ENCODE data around the gene SYTL3.
"Not testable (repeated sequence)": the region's sequence is repeated elsewhere in the genome, so short reads cannot be mapped to it uniquely, and the experiment has no call there.

SYTL3 gene, protein sequence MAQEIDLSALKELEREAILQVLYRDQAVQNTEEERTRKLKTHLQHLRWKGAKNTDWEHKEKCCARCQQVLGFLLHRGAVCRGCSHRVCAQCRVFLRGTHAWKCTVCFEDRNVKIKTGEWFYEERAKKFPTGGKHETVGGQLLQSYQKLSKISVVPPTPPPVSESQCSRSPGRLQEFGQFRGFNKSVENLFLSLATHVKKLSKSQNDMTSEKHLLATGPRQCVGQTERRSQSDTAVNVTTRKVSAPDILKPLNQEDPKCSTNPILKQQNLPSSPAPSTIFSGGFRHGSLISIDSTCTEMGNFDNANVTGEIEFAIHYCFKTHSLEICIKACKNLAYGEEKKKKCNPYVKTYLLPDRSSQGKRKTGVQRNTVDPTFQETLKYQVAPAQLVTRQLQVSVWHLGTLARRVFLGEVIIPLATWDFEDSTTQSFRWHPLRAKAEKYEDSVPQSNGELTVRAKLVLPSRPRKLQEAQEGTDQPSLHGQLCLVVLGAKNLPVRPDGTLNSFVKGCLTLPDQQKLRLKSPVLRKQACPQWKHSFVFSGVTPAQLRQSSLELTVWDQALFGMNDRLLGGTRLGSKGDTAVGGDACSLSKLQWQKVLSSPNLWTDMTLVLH

DNA sequence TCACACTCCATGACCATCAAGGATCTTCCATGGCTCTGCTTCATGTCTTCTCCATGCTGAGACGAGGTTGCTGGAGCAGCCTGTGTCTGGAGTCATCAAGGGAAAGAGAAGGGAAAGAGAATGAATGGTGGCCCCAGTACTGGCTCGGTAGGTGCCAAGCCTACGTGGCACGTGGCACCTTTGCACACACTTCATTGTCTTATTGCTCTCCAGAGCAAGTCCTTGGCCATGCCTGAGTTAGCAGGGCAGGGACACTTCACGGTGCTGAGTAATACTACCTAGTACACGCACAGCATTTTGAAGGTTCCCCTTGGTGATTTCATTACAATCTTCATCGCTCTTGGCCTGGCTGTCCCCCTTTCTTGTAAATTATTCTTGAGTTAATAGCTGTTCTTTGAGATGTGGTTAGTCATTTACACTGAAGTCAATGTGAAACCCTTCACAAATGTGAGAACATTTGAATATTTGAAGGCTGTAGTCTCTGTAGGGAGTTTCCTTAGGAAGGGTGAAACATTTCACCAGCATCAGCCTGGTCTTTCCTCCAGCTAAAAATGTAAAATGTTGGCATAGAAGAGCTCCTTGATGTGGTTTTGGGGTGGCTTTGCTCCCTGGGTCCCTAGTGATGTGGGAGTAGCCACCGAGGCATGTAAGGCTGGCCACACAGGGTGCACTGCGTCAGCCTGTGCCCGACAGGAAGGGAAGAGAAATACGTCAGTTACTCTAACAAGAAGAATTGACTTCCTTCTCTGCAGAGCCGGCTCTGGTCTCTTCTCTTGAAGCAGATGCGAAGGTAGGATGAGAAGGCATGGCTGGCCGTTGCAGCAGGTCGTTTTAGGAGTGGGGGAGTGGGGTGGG lies at the start of gene SYTL3:
Gene SYTL3, plus strand, starts transcription at position 766 of the 855 bp plus-strand sequence. CDS start 13,215 bp downstream, outside the sequence.
- DNase-seq = no peak

DNA sequence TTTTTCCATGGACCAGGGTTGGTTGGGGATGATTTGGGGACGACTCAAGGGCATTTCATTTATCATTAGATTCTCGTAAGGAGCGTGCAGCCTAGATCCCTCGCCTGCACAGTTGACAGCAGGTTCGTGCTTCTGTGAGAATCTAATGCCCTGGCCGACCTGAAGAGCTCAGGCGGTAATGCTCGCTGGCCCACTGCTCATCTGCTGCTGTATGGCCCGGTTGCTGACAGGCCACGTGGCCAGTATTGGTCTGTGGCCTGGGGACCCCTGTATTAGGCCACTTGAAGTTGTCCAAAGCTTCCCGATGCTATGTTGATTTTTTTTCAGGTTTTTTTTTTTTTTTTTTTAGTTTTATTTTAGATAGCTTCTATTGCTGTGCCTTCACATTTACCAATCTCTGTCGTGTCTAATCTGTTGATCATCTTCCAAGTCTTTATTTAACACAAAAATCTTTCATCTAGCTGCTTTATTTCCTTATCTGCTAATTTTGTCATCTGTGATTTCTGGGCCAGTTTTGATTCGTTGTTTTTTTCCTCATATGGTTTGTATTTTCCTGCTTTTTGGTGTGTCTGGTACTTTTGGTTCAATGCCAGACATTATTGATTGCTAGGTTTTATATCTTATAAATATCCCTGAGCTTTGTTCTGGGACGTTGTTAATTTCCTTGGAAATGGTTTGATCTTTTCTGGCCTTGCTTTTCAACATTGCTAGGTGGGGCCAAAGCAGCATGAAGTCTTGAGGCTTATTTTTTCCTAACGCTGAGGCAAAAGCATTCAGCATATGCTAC lies 46.4 kb upstream of the SYTL3 start:
- DNase-seq = no peak

DNA sequence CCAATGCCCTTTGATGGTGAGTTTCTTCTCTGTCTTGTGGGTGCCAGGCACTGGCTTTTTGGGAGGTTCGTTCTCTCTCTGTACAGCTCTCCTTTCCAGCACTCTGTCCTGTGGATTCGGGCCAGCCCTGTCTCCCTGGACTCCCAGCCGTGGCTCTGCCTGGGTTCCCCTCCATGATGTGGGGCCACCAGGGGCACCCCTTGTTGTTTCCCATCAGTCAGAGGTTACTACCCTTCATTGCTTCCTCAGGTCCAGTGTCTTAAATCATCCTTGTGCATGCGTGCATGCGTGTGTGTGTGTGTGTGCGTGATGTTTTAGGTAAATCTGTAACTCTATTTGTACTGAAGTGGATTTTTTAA lies 45.8 kb upstream of the SYTL3 start:
- no peak for DNase-seq

DNA sequence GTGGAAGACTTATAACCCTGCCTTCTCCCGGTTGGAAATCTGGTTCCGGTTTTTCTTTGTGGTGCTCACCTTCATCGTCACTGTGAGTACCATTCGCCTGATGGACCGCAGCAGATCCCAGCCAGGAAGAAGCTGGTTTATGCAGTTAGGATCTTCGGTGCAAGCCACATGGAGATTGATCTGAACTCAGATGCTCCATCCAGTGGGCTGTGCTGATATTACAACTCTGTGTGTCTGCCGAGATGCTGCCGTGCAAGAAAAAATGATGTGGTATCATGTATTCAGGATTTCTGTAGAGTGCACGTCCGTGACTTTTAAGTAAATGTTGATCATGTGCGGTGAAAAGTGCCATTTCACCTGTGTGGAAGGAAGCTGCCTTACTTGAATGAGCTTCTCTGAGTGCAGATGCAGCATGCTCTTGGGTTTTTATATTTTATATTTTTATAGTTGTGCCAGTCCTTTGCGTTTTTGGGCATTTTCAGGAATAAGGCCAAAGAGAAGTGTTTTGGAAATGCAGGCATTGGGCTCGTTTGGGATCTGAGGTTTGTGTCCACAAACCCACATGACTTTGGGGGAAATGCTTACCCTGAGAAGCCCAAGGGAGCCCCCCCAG lies 44.5 kb upstream of the SYTL3 start:
- DNase-seq = no peak

DNA sequence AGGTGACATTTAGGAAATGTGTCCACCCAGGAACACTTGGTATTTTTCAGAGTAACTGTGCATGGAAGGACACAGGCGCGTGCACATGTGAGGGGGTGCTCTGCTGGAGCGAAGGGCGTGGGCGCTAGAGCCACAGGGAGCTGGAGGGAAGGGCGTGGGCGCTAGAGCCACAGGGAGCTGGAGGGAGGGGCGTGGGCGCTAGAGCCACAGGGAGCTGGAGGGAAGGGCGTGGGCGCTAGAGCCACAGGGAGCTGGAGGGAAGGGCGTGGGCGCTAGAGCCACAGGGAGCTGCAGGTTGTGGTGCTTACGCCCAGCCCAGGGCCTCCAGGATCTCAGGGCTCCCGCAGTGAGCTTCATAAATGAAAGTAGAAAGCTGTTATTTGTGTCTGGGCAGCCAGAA lies 43.8 kb upstream of the SYTL3 start:
- not testable (repeated sequence) for DNase-seq

DNA sequence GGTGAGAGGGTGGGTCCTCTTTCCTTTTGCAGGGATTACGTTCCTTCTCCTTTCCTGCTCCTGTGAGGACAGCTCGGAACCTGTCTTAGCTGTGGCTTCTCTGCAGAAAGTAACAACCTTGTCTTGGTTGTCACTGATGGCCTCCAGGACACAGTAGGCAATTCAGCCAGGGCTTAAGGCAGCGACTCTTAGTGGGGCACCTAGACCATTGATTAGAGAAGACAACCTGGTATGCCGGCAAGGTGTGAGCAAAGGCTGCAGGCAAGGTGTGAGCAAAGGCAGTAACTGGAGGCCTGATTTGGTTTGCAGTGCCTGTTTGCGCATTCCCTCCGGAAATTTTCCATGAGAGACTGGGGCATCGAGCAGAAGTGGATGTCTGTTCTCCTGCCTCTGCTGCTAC lies 42.9 kb upstream of the SYTL3 start:
- no peak for DNase-seq

DNA sequence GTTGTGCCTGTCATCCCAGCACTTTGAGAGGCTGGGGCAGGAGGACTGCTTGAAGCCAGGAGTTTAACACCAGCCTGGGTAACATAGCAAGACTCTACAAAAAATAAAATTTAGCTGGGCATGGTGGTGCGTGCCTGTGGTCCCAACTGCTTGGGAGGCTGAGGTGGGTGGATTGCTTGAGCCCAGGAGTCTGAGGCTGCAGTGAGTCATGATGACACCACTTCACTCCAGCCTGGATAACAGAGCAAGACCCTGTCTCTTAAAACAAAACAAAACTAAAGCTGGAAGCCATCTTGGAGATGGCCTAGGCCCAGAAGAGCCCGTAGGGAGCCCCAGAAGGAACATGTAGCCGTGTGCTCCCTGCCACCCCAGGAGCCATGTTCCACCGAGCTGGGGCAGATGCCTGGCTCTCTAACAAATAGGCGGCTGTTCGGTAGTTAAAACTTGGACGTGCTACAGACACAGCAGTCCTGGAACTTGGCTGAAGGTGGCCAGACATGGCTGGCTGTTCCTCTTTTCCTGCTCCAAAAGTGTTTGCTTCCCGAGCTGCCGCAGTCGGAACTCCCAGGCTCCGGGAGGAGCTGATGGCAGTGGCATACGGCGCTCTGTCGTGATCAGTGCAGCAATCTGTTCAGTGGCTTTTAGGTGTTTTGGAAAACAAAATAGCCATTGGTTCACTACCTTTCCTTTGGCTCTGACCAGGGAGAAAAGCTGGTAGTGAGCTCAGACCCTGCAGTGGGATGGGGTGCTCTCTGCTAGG lies 42.3 kb upstream of the SYTL3 start:
- DNase-seq = no peak

DNA sequence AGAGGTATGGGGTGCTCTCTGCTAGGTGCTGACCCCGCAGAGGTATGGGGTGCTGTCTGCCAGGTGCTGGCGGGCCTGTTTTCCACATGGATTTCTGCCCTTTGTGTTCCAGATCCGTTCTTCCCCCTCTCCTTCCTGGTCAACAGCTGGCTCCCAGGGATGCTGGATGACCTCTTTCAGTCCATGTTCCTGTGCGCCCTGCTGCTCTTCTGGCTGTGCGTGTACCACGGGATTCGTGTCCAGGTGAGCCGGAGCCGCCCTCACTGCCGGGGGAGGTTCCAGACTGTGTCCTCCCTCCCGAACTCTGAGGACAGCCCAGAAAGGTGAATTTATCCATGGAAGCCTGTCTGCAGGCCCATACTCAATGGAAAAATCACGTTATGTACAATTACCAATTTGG lies 41.6 kb upstream of the SYTL3 start:
- no peak for DNase-seq

DNA sequence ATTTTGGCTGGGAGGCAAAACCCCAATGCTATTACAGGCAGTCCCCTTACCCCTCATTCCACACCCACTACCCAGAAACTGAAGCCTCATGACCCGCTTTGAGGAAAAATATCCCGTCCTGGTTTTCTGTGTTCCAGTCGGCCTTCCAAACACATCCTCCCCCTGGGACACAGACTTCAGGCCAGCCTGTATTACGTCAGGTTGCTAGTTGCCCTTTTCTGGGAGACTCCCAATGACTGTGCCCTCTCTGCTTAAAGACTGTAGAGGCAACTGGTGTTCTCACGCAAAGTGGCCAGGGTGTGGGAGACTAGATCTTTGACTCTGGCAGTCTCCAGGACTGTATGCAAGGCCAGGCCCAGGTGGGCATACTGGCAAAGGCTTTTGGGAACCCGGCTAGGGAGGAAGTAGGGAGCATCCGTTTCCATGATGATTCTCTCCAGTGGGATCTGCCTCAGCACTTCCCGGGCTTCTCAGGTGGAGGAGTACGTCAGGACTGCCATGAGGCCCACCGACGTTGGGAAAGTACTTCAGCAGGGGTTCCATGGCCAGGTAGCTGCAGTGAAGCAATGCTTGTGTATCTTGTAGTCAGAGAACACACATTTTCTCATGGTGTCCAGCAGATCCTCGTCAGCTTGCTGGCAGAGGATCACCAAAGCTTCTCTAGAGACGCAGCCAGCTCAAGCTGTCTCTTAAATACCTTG lies 40.2 kb upstream of the SYTL3 start:
- DNase-seq = no peak

DNA sequence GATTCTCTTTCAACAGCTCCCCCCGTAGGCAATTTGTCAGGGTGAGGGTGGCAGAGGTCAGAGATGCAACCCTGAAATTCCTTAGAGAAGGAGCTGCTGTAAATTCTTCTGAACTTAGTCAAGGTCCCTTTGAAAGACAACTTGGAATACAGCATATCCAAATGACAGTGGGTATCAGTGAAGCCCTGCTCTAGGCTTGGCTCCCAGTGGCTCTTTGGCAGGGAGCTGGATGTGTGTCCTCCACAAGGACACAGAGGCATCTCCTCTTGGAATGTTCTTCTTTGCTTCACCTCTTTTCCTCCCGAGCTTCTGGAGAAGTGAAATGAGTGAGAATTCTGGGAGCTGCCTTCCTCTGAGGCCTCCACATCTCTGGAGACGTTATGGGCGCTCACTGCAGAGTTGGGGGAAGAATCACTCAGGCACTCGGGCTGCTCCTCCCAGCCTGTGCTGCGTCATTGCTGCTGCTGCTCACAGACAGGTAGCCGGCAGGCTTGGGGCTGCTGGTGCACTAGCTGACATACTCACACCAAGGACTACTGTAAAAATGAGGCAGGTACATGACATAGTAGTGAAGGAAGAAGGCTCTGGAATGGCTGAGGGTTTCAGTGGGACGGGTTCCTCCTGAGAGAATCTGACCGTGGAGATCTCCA lies 39.4 kb upstream of the SYTL3 start:
- no peak for DNase-seq

DNA sequence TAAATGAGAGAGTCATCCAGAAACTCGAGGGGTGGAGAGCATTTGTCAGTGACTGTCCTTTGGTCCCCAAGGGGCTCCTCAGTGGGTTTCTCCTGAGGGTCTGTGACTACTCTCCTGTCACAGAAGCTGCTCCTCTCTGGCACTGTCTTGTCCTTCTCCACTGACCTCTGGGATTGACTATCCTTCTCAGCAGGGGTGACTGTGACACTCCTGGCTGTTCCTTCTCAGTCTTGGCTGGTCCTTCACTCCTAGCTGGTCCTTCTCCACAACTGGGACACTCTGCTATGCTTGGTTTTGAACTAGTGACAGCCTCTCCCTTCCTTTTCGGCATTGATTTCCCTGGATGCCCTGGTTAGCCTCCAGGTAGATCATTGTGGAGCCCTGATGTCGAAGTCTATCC lies 38.8 kb upstream of the SYTL3 start:
- DNase-seq = no peak

DNA sequence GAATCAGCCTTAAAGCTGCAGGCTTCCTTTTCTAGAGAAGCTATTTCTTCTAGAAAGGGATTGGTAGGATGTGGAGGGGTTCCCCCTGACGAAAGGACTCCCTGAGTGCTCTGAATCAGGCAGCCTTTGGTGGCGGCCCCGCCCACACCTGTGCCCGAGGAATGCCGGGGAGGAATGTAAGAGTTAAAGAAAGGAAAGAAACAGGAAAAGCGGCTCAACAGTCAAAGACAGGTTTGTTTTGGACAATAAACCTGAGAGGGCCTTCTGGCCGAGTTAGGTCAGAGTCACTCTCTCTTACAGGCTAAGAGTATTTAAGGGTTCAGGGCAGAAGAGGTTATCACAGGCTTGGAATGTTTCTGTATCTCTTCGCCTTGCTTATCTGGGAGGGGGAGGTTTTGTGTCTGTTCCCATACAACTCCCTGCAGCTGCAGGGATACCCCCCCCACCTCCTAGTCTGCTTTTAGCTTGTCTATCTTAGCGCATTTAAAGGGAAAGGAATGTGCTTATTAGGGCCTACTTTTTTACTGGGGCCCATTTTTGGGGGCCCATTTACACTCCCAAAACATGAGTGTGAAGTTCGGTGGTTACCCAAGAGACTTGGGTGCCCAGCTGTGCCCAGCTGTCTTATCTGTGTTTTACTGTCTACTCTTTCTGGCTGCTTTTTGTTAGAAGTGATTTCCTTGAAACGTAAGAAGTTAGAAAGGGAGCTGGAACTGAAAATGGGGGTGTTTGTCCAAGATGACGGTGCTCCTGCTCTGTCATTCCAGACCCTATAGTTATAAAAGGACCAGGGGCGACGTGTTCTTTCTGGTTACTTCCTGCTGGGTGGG lies 38.1 kb upstream of the SYTL3 start:
- DNase-seq = no peak

DNA sequence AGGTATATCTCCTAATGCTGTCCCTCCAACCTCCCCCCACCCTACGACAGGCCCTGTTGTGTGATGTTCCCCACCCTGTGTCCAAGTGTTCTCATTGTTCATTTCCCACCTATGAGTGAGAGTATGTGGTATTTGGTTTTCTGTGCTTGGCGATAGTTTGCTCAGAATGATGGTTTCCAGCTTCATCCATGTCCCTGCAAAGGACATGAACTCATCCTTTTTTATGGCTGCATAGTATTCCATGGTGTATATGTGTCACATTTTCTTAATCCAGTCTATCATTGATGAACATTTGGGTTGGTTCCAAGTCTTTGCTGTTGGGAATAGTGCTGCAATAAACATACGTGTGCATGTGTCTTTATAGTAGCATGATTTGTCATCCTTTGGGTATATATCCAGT lies 35.2 kb upstream of the SYTL3 start:
- not testable (repeated sequence) for DNase-seq

DNA sequence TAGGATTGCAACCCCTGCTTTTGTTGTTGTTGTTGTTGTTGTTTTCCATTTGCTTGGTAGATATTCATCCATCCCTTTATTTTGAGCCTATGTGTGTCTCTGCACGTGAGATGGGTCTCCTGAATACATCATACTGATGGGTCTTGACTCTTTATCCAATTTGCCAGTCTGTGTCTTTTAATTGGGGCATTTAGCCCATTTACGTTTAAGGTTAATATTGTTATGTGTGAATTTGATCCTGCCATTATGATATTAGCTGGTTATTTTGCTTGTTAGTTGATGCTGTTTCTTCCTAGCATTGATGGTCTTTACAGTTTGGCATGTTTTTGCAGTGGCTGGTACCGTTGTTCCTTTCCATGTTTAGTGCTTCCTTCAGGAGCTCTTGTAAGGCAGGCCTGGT lies 31.6 kb upstream of the SYTL3 start:
- not testable (repeated sequence) for DNase-seq

DNA sequence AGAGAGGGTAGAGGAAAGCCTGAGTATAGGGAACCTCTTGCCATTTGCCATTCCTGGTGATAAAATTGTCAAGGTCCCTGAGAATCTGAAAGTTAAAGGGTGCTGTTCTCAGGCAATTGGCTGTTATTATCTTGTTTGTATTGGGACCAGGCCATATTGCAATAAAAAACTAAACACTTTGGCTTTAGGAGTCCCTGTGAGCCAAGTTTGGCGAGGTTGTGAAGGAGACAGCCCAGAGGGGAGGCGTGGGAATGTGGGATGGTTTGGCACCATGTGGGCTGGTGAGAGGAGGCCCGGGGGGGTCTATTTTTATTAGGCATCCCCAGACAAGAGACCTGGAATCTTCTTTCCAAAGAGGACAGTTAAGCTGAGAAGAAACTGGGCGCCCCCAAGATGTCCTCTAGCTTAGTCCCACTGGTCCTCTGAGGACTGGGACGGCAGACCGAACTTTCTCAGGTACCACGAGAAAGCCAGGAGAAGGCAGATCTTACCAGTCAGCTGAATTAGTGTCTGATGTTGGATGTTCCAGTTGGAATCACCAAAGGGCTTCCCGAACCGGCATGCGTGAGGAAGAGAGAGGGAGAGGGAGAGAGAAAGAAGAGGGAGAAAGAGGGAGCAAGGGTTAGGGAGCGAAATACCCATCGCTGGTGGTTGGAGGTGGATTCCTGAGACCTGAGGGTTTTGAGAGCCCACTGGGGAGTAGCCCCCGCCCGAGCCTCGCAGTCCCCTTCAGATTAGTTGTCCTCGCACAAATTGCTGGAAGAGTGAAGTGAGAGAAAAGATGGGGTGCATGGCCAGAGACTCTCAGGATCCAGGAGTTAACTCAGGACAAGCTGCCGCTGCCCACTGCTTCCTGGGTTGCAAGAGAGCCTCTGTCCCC lies 29.7 kb upstream of the SYTL3 start:
- DNase-seq = no peak

DNA sequence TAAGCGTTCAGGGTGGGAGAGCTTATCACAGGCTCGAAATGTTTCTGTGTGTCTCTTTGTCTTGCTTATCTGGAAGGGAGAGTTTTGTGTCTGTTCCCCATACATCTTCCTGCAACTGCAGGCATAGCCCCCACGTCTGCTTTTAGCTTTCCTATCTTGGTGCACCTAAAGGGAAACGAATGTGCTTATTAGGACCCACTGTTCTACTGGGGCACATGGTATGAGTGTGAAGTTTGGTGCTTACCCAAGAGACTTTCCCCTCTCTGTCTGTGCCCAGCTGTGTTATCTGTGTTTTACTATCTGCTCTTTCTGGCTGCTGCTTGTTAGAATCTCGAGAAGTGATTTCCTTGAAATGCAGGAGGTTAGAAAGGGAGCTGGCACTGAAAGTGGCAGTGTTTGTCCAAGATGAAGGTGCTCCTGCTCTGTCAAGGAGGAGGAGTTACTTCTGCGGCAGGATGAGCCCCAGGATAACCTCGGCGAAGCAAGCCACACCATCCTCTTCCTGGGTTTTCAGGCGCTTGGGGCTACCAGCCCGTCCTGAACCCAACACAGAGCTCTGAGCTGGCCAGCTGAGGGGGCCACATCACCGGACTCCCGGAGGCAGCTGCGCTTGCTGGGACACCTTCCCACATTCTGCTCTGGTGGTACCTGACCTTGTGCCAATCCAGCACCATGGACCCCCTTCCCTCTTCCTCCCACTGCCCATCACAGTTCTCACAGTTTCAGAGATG lies 28.7 kb upstream of the SYTL3 start:
- DNase-seq = no peak

DNA sequence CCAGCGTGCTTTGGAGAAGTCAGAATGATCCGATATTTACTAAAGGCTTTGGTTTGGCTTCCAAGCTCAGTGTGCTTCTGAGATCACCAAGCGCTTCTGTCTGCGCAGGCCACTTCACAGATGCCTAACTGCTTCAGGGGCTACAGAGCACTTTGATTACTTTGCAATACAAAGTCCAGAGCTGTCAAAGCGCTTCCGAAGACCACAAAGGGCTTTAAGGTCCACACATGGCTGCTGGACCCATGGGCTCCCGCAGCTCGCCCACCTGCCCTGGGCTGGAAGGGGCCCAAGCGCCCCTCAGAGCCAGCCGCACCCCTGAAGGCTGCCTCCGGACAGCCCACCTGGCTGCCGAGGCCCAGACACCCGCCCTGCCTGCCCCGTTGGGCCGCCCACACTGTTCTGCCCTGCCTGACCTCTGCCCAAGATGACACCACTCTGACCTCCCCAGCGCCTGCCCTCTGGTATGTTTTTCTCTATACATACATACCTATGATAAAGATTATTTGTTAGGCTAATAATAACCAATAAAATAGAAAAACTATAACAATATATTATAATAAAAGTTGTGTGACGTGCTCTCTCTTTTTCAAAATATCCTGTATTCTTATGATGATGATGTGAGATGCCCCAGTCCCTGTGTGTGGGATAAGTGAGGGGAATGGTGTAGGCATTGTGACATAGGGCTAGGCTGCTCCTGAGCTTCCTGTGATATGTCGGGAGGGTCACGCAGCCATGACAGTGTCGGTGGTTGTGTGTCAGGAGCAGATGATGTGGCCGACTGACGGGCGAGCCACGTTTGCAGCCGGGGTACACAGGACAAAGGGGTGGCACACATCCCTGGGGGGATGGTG lies 27.9 kb upstream of the SYTL3 start:
- DNase-seq = no peak

Data from NCI-H1436 treated with DMSO at 0.1 percent for 48 hours (cell line).